NT2/D1 (cell line): Measurements from ENCODE around the gene ACAP2.

Source experiments
- SUZ12 ChIP-seq: IDR thresholded peaks from 2 replicates; pipeline ENCODE4 v1.6.1; 2011; ENCODE audit not compliant: insufficient read length, insufficient read depth; ENCODE audit errors: extremely low read depth
- YY1 ChIP-seq: IDR thresholded peaks from 2 replicates; pipeline ENCODE4 v1.6.1; 2011; ENCODE audit not compliant: insufficient read length, insufficient read depth
- ZNF274 ChIP-seq: IDR thresholded peaks from 2 replicates; pipeline ENCODE4 v1.6.1; 2011; ENCODE audit warnings: mild to moderate bottlenecking, low read depth, low read length

DNA sequence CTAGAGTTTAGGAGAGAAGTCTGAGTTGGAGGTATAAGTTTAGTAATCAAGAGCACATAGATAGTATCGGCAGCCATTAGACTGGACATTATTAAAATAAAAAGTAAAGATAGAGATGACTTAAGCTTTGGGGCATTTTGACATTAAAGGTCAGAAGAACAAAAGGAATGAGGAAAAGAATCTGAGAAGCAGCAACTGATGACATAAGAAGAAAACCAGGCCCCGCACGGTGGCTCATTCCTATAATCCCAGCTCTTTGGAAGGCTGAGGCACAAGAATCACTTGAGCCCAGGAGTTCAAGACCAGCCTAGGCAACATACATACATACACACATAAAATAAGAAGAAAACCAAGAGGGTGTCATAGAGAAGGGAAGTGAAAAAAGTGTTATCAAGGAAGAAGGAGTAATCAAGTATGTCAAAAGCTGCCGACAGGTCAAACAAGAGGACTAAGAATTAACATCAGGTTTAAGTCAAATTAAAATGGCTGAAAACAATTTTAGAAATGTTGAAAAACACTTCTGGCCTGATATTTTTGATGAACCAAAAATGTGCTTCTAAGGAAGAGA is 38.9 kb downstream of the ACAP2 start:
- TF ChIP-seq SUZ12, result no peak
- TF ChIP-seq YY1, result no peak
- TF ChIP-seq ZNF274, result no peak
